Panc1 (cell line): ENCODE results near the gene YIPF4. TPM values are rescaled to one million over a fixed set of nuclear protein-coding genes. Genes with fewer than 3 reads are reported as not detected.

Experiments
- ATAC-seq: fragments of 200-7000 bp; cut with Tn5 transposase; 2 replicates; pipeline ENCODE4 v1.9.1; 2020; ENCODE audit warnings: mild to moderate bottlenecking, moderate library complexity
- BruUV-seq: library from RNA; stranded (reverse); fragments of 400-500 nt; replicated peaks from 2 replicates; lab custom pipeline; 2021; lab: Mats Ljungman, UMichigan
- CTCF ChIA-PET: fragments of 300-600 bp; sonication (Branson Sonifier 250); formaldehyde crosslinking; loops from one replicate; lab custom pipeline; 2022; ENCODE audit warnings: antibody characterized with exemption; lab: Charles Lee
- POLR2A ChIA-PET: fragments of 300-600 bp; sonication (Branson Sonifier 250); formaldehyde crosslinking; loops from one replicate; lab custom pipeline; 2022; ENCODE audit warnings: antibody characterized with exemption; lab: Charles Lee
- DNase-seq: peaks from one replicate; pipeline ENCODE4 v3.0.0-alpha.2; 2010; ENCODE audit warnings: low read depth, low spot score
- H3K27ac ChIP-seq: 2 replicates; pipeline ENCODE4 v1.5.1; 2011; ENCODE audit warnings: mild to moderate bottlenecking, low read length, inconsistent platforms
- H3K27me3 ChIP-seq: fragments of 200-500 bp; sonication (Bioruptor generic); 2 replicates; pipeline ENCODE4 v1.6.0; 2014; ENCODE audit warnings: low read length, inconsistent platforms; ENCODE audit not compliant: control insufficient read depth, insufficient read depth
- H3K36me3 ChIP-seq: fragments of 200-500 bp; sonication (Bioruptor generic); 2 replicates; pipeline ENCODE4 v1.5.1; 2014; ENCODE audit warnings: inconsistent platforms, mild to moderate bottlenecking, low read length, moderate library complexity; ENCODE audit not compliant: control insufficient read depth, insufficient read depth
- H3K4me1 ChIP-seq: 2 replicates; pipeline ENCODE4 v1.5.1; 2011; ENCODE audit warnings: inconsistent platforms, mild to moderate bottlenecking, low read length, moderate library complexity; ENCODE audit not compliant: control insufficient read depth, insufficient read depth
- H3K4me3 ChIP-seq, 2 experiments: 2 replicates each; pipeline ENCODE4 v1.5.1; 2011 to 2012; ENCODE audit warnings: low read depth in 2 of 2, low read length in 2 of 2, mild to moderate bottlenecking in 2 of 2, inconsistent platforms in 1 of 2, moderate library complexity in 1 of 2
- H3K9me3 ChIP-seq: fragments of 200-500 bp; sonication (Bioruptor generic); 2 replicates; pipeline ENCODE4 v1.5.1; 2014; ENCODE audit warnings: low read depth, mild to moderate bottlenecking, inconsistent platforms, low read length, moderate library complexity; ENCODE audit not compliant: control insufficient read depth, insufficient read depth
- POLR2AphosphoS5 ChIP-seq: IDR thresholded peaks from 2 replicates; pipeline ENCODE4 v1.6.1; 2012; ENCODE audit warnings: mild to moderate bottlenecking, low read depth, low read length, moderate library complexity
- SIN3A ChIP-seq: IDR thresholded peaks from 2 replicates; pipeline ENCODE4 v1.6.1; 2012; ENCODE audit warnings: low read depth, mild to moderate bottlenecking, low read length, moderate library complexity, borderline replicate concordance; ENCODE audit not compliant: insufficient read depth
- TCF7L2 ChIP-seq: IDR thresholded peaks from 2 replicates; pipeline ENCODE4 v1.6.1; 2011; ENCODE audit warnings: mild to moderate bottlenecking, low read depth, low read length, inconsistent platforms
- in situ Hi-C: cut with HindIII; loops from 2 replicates; pipeline ENCODE4 v1.10.0; 2016; ENCODE audit warnings: low sequenced_read_pairs, low pct_unique_long_range_greater_than_20kb
- intact Hi-C: fragments of 100-400 bp; cut with micrococcal nuclease; formaldehyde crosslinking; loops from one replicate; pipeline ENCODE4 v1.10.0; 2022; ENCODE audit not compliant: unreplicated experiment
- total RNA-seq: library from RNA; stranded (reverse); gene quantifications from one replicate; pipeline ENCODE4 v1.2.1, GENCODE V29; 2021; ENCODE audit not compliant: unreplicated experiment
- TF ChIP-seq, protein P1 (sequence below): fragments of 450-650 bp; IDR thresholded peaks from 2 replicates; pipeline ENCODE4 v1.5.1; 2017; ENCODE audit warnings: mild to moderate bottlenecking
- TF ChIP-seq, protein P2 (sequence below), 2 experiments: IDR thresholded peaks; 2 replicates each; pipeline ENCODE4 v1.6.1; 2011 to 2012; ENCODE audit warnings: low read depth in 2 of 2, control low read depth in 1 of 2, low read length in 1 of 2, mild to moderate bottlenecking in 1 of 2, moderate library complexity in 1 of 2; ENCODE audit not compliant: insufficient read depth in 1 of 2

YIPF4 gene
- total RNA-seq, 1 experiment from 2014 or later, result 45.9 TPM

DNA sequence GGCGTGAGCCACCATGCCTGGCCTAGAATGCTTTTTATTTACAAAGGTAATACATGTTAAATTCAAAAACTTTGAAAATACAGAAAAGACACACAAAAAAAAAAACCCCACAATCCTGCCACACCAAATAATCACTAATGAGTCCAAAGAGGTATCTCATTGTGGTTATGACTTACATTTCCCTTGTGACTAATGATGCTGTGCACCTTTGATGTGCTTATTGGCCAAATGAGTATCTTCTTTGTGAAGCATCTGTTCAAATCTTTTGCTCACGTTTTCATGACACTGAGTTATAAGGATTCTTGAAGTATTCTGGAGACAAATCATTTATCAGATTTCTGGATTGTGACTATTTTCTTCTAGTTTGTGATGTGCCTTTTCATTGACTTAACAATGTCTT, 6.6 kb upstream of the YIPF4 start:
- no peak for TF ChIP-seq TCF7L2
- TF ChIP-seq, protein P1, sequence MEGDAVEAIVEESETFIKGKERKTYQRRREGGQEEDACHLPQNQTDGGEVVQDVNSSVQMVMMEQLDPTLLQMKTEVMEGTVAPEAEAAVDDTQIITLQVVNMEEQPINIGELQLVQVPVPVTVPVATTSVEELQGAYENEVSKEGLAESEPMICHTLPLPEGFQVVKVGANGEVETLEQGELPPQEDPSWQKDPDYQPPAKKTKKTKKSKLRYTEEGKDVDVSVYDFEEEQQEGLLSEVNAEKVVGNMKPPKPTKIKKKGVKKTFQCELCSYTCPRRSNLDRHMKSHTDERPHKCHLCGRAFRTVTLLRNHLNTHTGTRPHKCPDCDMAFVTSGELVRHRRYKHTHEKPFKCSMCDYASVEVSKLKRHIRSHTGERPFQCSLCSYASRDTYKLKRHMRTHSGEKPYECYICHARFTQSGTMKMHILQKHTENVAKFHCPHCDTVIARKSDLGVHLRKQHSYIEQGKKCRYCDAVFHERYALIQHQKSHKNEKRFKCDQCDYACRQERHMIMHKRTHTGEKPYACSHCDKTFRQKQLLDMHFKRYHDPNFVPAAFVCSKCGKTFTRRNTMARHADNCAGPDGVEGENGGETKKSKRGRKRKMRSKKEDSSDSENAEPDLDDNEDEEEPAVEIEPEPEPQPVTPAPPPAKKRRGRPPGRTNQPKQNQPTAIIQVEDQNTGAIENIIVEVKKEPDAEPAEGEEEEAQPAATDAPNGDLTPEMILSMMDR, result no peak
- TF ChIP-seq, protein P2, sequence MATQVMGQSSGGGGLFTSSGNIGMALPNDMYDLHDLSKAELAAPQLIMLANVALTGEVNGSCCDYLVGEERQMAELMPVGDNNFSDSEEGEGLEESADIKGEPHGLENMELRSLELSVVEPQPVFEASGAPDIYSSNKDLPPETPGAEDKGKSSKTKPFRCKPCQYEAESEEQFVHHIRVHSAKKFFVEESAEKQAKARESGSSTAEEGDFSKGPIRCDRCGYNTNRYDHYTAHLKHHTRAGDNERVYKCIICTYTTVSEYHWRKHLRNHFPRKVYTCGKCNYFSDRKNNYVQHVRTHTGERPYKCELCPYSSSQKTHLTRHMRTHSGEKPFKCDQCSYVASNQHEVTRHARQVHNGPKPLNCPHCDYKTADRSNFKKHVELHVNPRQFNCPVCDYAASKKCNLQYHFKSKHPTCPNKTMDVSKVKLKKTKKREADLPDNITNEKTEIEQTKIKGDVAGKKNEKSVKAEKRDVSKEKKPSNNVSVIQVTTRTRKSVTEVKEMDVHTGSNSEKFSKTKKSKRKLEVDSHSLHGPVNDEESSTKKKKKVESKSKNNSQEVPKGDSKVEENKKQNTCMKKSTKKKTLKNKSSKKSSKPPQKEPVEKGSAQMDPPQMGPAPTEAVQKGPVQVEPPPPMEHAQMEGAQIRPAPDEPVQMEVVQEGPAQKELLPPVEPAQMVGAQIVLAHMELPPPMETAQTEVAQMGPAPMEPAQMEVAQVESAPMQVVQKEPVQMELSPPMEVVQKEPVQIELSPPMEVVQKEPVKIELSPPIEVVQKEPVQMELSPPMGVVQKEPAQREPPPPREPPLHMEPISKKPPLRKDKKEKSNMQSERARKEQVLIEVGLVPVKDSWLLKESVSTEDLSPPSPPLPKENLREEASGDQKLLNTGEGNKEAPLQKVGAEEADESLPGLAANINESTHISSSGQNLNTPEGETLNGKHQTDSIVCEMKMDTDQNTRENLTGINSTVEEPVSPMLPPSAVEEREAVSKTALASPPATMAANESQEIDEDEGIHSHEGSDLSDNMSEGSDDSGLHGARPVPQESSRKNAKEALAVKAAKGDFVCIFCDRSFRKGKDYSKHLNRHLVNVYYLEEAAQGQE (IDR thresholded peaks at IDR 0.05; ENCODE audit: insufficient read depth in 1 of 2, low read depth in 2 of 2, low read length in 1 of 2), result no peak
- no peak for TF ChIP-seq POLR2AphosphoS5
- TF ChIP-seq SIN3A, result no peak
- intact Hi-C loops, result loop anchor here (10.0 kb wide), 1 partner anchor 816 kb away; no protein-coding TSS in a partner anchor

DNA sequence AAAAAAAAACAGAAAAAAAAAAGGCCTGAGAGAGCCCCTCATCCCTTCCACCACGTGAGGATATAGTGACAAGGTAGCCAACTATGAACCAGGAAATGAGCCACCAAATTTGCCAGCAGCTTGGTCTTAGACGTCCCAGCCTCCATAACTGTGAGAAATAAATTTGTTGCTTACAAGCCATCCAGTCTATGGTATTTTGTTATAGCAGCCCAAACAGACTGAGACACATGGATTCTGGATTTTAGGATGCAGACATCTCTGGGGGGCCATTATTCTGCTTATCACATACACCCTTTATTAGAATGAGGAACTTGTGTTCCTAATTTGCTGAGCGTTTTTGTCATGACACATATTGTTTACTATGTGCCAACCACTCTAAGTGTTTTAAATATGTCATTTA, 5.4 kb upstream of the YIPF4 start:
- Histone ChIP-seq H3K27me3 (no peaks in the 10 kb centered on the region), H3K27ac (no peak overlapping the region), H3K4me1 (peaks cover 3% of the 10 kb centered on the region; the same call in 1 of the 2 replicates), H3K9me3 (no peaks in the 10 kb centered on the region), H3K4me3 (no peak overlapping the region), H3K36me3 (no peaks in the 10 kb centered on the region)
- no TSS peak for BruUV-seq
- no peak for TF ChIP-seq SIN3A
- TF ChIP-seq, protein P1, result no peak
- TF ChIP-seq TCF7L2, result no peak
- TF ChIP-seq POLR2AphosphoS5, result no peak
- TF ChIP-seq, protein P2 (IDR thresholded peaks at IDR 0.05; ENCODE audit: insufficient read depth in 1 of 2, low read depth in 2 of 2, low read length in 1 of 2), result no peak
- in situ Hi-C loops, result no loop called here
- POLR2A ChIA-PET, result interaction anchor here (0.6 kb wide), 1 partner anchor 10 kb away, joined by 4 read pairs; no protein-coding TSS in a partner anchor
- DNase-seq (no peak), ATAC-seq (no peak)
- intact Hi-C loops, result loop anchor here (10.0 kb wide), 1 partner anchor 817 kb away; no protein-coding TSS in a partner anchor
- CTCF ChIA-PET, result no interaction called here

More for the DNA sequence above, 6.6 kb upstream of the YIPF4 start:
- Histone ChIP-seq H3K36me3 (no peaks in the 10 kb centered on the region), H3K9me3 (no peaks in the 10 kb centered on the region), H3K27me3 (no peaks in the 10 kb centered on the region), H3K4me3 (no peak overlapping the region), H3K4me1 (no peaks in the 10 kb centered on the region), H3K27ac (no peak overlapping the region)
- in situ Hi-C loops, result no loop called here
- ChIA-PET POLR2A (interaction anchor here (0.8 kb wide), 1 partner anchor 53 kb away, joined by 3 read pairs; no protein-coding TSS in a partner anchor), CTCF (no interaction called here)
- no TSS peak for BruUV-seq
- no peak for ATAC-seq
- no peak for DNase-seq
